Sigmoid colon (tissue), 4 donors: ENCODE results near the gene DDX3X.

Experiments
- POLR2A ChIP-seq, 2 donors: fragments of 450-650 bp; IDR thresholded peaks; one replicate each; pipeline ENCODE4 v1.6.1; 2016; ENCODE audit warnings: antibody characterized with exemption in 2 of 2, mild to moderate bottlenecking in 2 of 2, moderate library complexity in 2 of 2
- POLR2AphosphoS5 ChIP-seq, 4 donors: sonication (generic); formaldehyde crosslinking; IDR thresholded peaks; one replicate each; pipeline ENCODE4 v1.6.1; 2017; ENCODE audit warnings: antibody characterized with exemption in 4 of 4
- TF ChIP-seq, protein P1 (sequence below), 4 experiments: fragments of 450-650 bp in 3 of 4; fragments of 200-600 bp in 1 of 4; IDR thresholded peaks; one replicate each; pipeline ENCODE4 v1.5.1; 2016 to 2019; ENCODE audit warnings: antibody characterized with exemption in 4 of 4, mild to moderate bottlenecking in 3 of 4, moderate library complexity in 2 of 4

DNA sequence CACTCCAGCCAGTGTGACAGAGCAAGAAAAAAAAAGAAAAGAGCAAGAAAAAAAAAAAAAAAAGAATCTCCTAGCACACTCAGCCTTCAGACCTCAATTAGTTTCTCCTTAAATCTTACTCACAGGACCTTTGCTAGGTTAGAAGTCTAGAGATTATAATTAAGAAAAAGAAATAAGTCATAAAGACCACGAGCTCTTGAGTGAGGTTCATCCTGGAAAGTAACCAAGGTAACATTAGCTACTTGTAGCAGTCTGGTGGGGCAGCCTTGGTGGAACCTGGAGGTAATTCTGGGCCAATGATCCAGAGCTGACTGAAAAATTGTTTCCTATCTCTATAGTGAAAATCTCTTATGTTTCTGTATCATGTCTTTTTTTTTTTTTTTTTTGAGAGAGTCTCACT, 21.2 kb upstream of the DDX3X start:
- TF ChIP-seq, protein P1, sequence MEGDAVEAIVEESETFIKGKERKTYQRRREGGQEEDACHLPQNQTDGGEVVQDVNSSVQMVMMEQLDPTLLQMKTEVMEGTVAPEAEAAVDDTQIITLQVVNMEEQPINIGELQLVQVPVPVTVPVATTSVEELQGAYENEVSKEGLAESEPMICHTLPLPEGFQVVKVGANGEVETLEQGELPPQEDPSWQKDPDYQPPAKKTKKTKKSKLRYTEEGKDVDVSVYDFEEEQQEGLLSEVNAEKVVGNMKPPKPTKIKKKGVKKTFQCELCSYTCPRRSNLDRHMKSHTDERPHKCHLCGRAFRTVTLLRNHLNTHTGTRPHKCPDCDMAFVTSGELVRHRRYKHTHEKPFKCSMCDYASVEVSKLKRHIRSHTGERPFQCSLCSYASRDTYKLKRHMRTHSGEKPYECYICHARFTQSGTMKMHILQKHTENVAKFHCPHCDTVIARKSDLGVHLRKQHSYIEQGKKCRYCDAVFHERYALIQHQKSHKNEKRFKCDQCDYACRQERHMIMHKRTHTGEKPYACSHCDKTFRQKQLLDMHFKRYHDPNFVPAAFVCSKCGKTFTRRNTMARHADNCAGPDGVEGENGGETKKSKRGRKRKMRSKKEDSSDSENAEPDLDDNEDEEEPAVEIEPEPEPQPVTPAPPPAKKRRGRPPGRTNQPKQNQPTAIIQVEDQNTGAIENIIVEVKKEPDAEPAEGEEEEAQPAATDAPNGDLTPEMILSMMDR (IDR thresholded peaks at IDR 0.05) = no peak
- TF ChIP-seq POLR2A (IDR thresholded peaks at IDR 0.05) = no peak
- no peak for TF ChIP-seq POLR2AphosphoS5 (IDR thresholded peaks at IDR 0.05)
